GM21619 (cell line): Measurements from ENCODE around the gene TMED3.
"Not testable (repeated sequence)": the region's sequence is repeated elsewhere in the genome, so short reads cannot be mapped to it uniquely, and the experiment has no call there.

Source experiments
- ATAC-seq: cut with Tn5 transposase; IDR thresholded peaks from one replicate; pipeline ENCODE4 v1.9.1; 2021; ENCODE audit not compliant: unreplicated experiment

TMED3 gene

DNA sequence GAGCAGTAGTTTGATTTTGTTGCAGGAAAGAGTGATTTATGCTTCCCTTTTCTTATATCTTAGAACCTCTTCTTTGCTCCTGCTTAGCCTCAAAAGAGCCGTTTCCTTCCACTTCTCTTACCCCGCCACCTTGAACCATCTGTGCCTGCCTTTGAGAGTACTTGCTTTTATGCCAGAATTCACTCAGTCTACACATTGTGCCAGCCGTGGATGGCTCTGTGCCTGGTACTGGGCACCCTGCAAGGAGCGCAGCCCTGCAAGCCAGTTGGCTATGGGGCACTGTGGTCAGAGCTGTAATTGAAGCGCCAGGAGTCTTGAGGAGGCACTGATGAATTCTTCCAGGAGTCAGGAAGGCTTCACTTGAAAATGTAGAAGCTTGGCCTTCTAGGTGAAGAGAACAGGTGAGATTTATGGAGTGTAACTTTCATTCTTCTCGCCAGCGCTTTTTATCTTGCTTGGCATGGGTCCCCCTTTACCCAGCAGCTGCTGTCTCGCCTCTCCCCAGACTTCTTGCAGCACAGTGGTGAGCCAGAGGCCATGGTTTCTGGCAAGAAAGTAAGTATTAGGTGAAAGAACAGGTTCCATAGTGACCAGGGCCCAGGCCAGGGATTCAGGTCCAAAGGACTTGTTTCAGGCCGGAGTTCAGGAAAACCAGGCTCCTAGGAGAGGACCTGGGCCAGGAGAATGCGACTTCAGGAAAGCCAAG, 4.9 kb downstream of the TMED3 start:
- ATAC-seq = no peak

DNA sequence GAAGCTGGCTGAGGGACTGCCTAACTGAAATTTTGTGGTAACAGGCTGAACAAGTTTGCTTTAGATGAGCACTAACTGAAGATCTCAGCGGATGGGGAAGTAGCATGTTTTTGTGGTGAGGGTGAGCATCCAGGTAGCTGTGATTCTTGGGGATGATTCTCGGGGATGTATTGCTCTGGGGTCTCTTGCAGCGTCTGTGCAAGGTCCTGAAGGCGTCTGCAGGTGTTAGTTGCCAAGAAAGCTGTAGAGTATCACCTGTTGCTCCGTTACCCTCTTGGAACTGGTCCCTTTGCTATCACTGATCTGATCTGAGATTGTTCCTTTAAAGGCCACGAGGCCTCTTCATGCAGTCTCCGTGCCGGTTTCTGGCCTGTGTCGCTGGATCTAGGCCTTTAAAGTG, 6.0 kb downstream of the TMED3 start:
- ATAC-seq = no peak

DNA sequence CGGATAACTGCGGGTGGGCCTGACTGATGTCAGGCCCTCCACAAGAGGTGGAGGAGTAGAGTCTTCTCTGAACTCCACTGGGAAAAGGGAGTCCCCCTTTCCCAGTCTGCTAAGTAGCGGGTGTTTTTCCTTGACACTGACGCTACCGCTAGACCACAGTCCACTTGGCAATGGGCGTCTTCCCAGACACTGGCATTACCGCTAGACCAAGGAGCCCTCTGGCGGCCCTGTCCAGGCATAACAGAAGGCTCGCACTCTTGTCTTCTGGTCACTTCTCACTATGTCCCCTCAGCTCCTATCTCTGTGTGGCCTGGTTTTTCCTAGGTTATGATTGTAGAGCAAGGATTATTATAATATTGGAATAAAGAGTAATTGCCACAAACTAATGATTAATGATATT, 9.1 kb downstream of the TMED3 start:
- not testable (repeated sequence) for ATAC-seq

DNA sequence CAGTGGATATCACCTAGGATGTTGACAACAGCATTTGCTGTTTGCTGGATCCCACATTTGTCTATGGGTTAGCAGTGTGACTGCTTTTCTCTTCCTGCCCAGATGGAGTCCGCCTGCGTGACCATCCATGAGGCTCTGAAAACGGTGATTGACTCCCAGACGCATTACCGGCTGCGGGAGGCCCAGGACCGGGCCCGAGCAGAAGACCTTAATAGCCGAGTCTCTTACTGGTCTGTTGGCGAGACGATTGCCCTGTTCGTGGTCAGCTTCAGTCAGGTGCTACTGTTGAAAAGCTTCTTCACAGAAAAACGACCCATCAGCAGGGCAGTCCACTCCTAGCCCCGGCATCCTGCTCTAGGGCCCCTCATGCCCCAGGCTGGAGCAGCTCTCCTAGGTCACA, 11.0 kb downstream of the TMED3 start:
- no peak for ATAC-seq

DNA sequence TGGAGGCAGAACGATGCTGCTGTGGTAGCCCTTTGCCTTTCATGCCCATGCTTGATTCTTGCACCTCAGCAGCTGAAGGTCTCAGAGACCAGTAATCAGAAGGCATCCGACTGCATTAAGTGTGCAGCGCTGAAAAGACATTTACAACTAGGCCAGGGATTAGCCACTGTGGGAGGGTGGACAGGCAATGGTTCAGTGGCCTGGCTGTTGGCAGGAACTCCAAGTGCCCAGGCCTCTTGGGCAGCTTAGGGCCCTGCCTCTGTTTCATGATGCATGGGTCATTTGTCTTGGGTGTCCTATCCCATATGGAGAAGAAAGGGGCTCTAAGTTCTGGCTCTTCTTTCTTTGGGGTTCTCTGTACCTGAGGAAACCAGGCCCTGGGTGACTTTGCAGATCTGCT, 11.4 kb downstream of the TMED3 start:
- no peak for ATAC-seq

DNA sequence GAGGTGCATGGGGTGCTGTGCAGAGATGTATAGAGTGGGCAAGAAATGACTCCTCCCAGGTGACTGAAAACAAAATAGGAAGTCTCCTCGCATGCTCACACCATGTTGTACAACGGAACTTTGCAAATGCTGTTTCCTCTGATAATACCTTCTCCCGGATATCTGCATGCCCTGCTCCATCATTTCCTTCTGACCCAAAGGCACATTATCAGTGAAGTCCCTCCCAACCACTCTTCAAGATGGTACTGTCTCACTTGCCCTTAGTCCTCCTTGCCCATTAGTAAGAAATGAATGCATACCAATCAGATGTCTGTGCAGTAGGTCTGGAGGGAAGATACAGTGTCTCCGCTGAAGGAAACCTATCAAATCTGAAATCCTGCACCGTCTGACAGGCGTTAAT, 12.0 kb downstream of the TMED3 start:
- ATAC-seq = no peak

DNA sequence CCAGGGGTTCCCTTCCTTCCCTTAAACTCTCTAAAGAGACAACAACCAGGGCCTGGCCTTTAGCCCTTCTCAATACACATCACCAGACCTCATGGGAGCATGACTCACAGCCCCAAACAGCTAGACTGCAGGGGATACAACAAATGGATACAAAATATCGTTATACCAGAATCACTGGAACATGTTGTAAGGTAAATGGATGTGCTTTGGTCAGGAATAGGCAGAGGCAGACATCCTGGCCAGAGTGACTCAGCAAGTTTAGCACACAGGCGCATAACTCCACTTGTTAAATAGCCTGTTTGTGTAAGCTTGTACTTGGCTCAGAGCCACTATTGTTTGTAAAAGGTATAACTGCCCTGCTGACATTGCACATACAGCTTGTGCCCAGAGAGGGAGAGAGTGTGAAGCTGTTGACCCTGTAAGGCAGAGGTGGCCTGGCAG, 18.3 kb downstream of the TMED3 start:
- ATAC-seq = no peak

DNA sequence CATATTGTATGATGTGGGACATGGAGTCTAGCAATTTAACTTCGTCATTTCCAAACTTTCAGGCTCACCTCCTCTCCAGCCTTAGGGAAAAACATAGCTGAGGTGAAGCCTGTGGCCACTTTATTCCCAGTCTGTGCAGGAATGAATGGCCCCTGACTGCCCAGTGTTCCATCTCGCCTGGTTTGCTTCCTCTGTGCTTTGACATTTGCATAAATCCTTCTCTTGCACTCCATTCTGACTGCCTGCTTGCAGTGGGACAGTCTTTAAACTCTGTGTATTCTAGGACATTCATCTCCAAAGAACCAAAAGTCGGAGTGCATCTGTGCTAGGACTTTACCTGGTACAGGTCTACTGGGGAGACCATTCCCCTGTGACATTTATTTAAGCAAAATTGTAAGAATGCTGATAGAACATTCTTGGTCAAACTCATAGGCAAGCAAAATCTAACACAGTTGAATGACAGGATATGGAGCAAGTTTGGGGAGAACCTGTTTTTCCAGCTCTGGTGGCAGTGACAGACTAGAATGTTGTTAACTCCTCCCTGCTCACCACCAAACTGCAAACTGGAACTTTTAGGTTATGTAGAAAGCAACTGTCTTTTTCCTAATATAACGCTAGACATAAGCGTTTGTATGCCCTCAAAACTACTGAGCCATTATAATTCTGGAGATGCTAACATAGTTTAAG, 22.1 kb downstream of the TMED3 start:
- ATAC-seq = no peak

DNA sequence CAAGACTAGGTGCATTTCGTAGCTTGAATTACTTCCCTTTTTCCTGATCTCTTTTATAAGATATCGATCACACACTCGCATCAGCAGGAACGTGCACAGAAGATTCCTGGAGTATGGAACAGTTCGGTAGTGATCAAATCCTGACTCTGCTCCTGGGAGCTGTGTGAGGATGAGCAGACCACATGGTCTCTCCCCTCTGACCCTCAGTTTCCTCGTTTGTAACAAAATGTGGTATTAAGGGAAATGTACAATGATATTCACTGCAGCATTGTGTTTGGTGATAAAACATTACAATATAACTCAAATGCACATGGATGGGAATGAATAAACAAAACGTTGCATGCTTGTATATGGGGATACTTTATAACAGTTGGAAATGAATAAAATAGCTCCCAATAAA, 26.7 kb downstream of the TMED3 start:
- no peak for ATAC-seq

DNA sequence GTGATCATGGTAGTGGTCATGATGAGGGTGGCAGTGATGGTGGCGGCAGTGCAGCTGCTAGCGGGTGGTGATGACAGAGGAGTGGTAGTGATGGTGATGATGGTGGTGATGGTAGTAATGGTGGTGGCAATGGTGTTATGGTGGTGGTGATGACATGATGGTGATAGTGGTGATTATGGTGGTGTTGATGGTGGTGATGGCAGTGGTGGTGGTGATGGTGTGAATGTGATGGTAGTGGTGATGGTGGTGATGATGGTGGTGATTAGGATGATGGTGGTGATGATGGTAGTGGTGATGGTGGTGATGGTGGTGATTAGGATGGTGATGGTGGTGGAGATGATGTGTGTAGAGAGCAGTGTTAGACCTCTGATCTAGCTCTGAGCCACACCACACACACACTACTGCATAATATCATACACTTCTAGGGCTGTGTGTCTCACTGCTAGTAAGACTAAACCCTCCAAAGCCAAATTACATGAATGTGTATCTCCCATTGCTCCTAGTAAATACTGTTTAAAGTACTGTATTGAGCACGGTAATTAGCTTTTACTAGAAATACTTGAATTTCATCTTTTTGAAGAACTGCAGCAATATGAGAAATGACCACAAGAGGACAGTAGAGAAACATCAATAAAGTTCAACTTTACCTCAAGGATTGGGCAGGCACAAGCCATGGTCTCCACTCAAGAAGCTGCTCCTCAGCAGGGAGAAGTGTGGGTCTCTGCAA, 28.8 kb downstream of the TMED3 start:
- no peak for ATAC-seq

DNA sequence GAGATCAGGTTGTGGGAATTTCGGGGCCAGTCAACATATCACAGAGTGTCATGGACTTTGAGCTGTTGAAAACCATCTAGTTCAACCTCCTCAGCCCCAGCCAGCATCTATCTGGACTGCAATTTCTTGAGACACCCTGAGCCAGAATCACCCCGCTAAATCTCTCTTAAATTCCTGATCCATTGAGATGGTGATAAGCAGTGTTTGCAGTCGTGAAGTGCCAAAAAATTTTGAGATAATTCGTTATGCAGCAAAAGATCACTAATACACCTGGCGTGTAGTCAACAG, 29.3 kb downstream of the TMED3 start:
- no peak for ATAC-seq

DNA sequence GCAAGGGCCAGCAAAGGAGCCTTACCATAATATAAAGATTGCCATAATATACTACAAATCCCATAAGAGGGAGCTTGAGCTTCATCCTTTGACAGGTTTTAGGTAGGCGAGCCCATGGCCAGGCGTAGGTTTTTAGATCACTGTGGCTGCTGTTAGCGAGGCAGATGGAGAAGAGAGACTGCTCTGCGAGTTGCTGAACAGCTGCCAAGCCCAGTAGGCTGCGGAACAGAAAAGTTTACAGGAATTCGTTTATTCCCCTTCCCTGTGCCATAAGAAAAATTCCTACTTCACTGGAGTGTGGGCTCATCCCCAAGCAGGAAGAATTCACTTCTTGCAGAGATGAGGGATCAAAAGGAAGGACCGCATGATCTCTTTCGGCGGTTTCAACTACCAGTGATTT, 30.5 kb downstream of the TMED3 start:
- no peak for ATAC-seq

DNA sequence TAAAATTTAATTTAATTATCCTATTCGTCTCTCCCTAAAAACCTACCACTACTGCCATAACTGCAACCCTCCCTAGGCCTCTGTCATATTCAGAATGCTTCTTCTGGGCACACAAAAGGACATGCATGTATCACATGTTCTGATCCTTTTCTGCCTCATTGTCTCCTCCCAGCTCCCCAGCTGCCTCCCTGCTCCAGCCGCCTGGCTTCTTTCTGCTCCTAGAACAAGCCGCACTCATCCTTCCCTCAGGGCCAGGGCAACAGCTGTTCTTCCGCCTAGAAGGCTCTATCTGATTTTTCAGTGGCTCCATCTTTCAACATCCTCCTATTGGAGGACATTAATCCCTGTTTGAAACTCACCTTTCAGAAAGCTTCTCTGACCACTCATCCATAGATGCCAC, 38.6 kb downstream of the TMED3 start:
- ATAC-seq = no peak

DNA sequence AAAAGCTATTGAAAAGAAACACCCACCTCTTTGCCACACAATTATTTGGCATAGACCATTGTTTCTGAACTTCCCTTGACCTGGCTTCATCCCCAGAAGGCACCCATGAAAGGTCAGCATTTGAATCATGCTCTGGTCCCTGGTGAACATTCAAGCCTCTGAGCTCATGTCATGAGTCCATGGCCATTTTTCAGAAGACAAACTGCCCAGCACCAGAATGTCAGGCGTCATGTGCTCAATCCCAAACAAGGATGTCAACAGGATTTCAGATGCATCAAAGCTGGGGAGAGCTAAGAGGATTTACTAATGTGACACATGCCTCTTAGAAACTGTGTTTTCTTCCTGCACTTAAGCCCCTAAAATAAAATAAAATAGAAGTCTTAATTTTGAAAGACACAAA, 41.3 kb downstream of the TMED3 start:
- no peak for ATAC-seq

DNA sequence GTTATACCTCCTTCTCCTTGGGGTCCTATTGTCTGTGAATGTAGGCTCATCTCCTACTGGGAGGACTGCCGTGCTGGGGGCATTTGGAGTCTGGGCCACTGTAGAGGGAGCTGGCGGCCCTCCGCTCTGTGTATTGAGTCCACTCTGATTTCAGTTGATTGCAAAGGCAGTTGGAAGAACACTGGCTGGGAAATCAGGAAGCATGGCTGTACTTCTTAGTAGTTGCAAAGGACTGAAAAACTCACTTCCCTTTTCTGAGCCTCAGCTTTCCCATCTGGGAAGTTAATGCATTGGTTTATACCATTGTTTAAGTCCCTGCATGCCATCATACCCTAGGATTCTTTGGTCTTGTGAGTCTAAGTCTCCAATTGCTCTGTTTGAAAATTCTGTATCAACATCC, 46.7 kb downstream of the TMED3 start:
- no peak for ATAC-seq

DNA sequence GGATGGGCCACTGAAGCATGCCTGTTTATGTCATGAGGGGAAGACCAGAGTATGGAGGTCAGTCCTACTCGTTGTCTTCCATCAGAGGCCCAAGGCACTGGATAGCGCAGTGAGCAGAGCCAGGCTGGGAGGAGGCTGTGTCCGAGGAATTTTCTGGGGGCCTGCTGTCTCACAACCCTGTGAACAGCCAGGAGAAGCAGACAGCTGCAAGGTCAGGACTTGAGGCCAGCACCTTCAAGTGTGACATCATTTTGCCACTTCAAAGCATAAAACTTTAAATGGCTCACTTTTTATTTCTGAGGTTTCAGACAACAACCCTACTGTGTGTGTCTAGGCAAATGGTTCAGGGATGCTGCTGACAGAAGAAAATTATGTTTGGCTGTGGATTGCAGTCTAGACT, 47.2 kb downstream of the TMED3 start:
- no peak for ATAC-seq

DNA sequence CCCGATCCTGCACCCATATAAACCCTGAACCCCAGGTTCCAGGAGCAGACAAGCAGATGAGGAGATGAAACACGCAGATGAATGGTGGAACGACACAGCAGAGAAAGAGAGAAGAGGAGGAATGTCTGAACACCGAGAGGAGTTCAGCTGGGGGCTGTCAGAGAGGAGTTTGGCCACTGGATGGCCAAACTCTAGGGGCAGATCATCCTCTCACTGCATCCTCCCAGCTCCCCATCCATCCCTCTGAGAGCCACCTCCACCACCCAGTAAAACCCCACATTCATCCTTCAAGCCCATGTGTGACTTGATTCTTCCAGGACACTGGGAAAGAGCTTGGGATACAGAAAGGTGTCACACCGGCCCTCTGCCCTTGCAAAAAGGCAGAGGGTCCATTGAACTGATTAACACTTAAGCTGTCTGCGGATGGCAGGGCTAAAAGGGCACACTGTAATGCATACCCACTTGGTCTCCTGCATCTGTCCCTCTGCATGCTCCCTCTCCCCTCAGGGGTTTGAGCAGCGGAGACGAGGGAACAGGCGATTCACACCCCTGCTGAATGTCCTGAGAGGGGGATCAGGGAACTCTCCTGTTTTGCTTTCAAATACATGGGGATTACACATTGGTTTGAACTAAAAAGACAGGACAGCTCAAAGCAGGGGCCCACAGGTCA, 53.8 kb downstream of the TMED3 start:
- no peak for ATAC-seq

DNA sequence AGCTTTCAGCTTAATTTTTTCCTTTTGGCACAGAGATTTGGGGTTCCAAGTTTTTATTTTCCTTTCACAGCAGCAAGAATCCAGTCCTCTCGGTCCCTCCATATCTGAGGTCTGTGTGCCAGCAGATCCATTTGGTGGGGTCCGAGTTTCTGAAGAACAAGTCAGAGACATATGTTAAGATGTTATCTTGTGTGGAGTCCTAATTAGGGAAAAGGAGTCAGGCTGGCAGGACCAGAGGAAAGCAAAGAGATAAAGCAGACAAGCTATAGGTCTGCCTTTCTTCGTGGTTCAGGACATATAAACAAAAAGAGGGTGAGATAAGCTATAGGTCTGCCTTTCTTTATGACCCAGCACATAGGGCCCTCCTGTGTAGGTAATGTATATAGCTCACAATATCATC, 54.9 kb downstream of the TMED3 start:
- no peak for ATAC-seq

DNA sequence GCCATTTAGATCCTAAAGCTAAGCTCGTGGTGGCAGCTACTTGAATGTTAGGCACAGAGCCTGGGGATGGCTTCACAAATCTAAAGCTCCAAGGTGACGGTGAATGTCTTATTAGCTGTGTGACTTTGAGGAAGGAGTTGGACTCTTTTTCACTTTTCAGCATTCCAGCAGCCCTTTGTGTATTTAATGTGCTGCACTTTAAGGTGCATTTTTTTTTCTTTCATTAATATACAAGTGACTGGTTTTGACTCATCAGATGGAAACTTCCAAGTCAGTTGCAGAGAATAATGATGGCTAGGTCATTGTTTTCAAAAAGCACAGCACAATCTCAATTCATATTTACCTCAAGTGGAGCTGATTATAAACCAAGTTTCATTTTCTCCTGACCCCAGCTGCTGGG, 55.8 kb downstream of the TMED3 start:
- ATAC-seq = no peak

DNA sequence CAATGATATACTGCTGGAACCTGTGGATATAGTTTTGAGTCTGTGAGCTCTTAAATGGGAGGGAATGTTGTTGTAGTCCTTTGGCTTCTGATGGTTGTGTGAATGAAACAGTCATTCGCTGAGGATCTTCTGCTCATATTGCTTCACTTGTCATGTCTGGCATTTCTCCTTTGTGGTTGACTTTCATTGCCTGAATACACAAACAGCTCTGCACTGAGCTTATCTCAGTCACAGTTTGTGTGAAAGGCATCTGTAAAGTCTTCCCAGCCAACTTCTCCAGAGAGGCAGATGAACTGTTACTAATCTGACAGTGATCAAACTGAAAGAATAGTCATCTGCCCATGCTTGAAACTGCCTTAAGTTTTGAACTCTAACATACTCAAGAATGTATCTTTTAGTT, 59.8 kb downstream of the TMED3 start:
- no peak for ATAC-seq

DNA sequence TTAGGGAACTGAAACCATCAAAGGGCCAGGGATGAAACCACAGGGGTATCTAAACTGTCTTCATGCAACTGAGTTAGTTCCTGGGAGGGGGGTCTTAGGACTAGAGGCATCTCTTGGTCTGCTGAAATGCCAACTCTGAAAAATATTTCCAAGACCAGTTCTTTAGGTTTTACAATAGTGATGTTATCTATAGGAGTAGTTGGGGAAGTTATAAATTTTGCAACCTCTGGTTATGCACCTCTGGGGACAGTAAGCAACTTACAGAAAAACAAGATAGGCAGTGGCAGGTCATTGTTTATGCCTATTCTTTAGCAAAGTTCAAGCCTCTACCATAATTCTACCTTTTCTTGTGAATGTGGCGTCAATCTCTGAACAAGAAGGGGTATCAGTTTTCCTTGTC, 60.7 kb downstream of the TMED3 start:
- ATAC-seq = no peak

DNA sequence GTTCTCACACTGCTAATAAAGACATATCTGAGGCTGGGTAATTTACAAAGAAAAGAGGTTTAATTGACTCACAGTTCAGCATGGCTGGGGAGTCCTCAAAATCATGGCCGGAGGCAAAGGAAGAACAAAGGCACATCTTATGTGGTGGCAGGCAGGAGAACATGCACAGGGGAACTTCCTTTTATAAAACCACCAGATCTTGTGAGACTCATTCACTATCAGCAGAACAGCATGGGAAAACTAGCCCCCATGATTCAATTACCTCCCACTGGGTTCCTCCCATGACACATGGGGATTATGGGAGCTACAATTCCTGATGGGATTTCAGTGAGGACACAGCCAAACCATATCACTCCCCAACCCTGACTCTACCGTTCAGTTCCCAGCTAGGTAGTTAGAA, 61.5 kb downstream of the TMED3 start:
- ATAC-seq = no peak
